GF-D8 (cell line): Measurements from ENCODE around the gene SNAP91.
"Not testable (repeated sequence)": the region's sequence is repeated elsewhere in the genome, so short reads cannot be mapped to it uniquely, and the experiment has no call there.

Experiments used
- DNase-seq: peaks from one replicate; lab custom pipeline; 2025; lab: John Stamatoyannopoulos, UW

The SNAP91 gene

GRCh38 chr6:83615025-83615999, 93.6 kb downstream of the SNAP91 start:
- no peak for DNase-seq

GRCh38 chr6:83613378-83613777, 95.5 kb downstream of the SNAP91 start:
- no peak for DNase-seq

- DNase-seq: no peak
Measured at GRCh38 chr6:83609248-83609647, 99.7 kb downstream of the SNAP91 start.

GRCh38 chr6:83605517-83605916, 103.4 kb downstream of the SNAP91 start:
- no peak for DNase-seq

GRCh38 chr6:83603551-83603950, 105.3 kb downstream of the SNAP91 start:
- no peak for DNase-seq

- DNase-seq: no peak
Measured at GRCh38 chr6:83601119-83601518, 107.8 kb downstream of the SNAP91 start.

- no peak for DNase-seq
Measured at GRCh38 chr6:83600459-83600858, 108.4 kb downstream of the SNAP91 start.

- no peak for DNase-seq
Measured at GRCh38 chr6:83597511-83597910, 111.4 kb downstream of the SNAP91 start.

- no peak for DNase-seq
Measured at GRCh38 chr6:83597051-83597450, 111.8 kb downstream of the SNAP91 start.

GRCh38 chr6:83594941-83595340, 114.0 kb downstream of the SNAP91 start:
- no peak for DNase-seq

GRCh38 chr6:83593395-83593785, 115.5 kb downstream of the SNAP91 start:
- DNase-seq: no peak

- DNase-seq: no peak
Measured at GRCh38 chr6:83592770-83593394, 116.0 kb downstream of the SNAP91 start.

- DNase-seq: no peak
Measured at GRCh38 chr6:83590416-83590815, 118.5 kb downstream of the SNAP91 start.

- DNase-seq: no peak
Measured at GRCh38 chr6:83589076-83589475, 119.8 kb downstream of the SNAP91 start.

GRCh38 chr6:83578057-83578456, 130.8 kb downstream of the SNAP91 start:
- no peak for DNase-seq

GRCh38 chr6:83574783-83575182, 134.1 kb downstream of the SNAP91 start:
- no peak for DNase-seq

GRCh38 chr6:83571663-83572185, 137.2 kb downstream of the SNAP91 start:
- not testable (repeated sequence) for DNase-seq

GRCh38 chr6:83558975-83559374, 149.9 kb downstream of the SNAP91 start:
- no peak for DNase-seq

GRCh38 chr6:83556871-83557270, 152.0 kb downstream of the SNAP91 start:
- no peak for DNase-seq

GRCh38 chr6:83551748-83552147, 157.2 kb downstream of the SNAP91 start:
- not testable (repeated sequence) for DNase-seq

GRCh38 chr6:83550482-83550881, 158.4 kb downstream of the SNAP91 start:
- DNase-seq: not testable (repeated sequence)

GRCh38 chr6:83546636-83547035, 162.3 kb downstream of the SNAP91 start:
- no peak for DNase-seq

- no peak for DNase-seq
Measured at GRCh38 chr6:83539678-83540077, 169.2 kb downstream of the SNAP91 start.
